Neutrophil (primary cell): Measurements from ENCODE around the gene QKI.
A peak's percentile ranks its signal among the peaks of the same experiment; 100 is the strongest.

Experiments
- H3K27ac ChIP-seq: fragments of 200-600 bp; sonication (generic); 2 replicates; pipeline ENCODE4 v1.5.1; 2016; ENCODE audit warnings: mild to moderate bottlenecking, moderate library complexity
- H3K27me3 ChIP-seq: fragments of 200-600 bp; sonication (generic); 2 replicates; pipeline ENCODE4 v1.6.0; 2016; ENCODE audit warnings: mild to moderate bottlenecking
- H3K36me3 ChIP-seq: fragments of 200-600 bp; sonication (generic); 2 replicates; pipeline ENCODE4 v1.5.1; 2017
- H3K4me1 ChIP-seq, 2 experiments: fragments of 200-600 bp in 1 of 2; sonication (generic) in 1 of 2; 1 replicate in 1 of 2; 2 replicates in 1 of 2; pipeline versions ENCODE4 v1.5.1 to v1.6.1; 2013 to 2016; ENCODE audit warnings: low read depth in 1 of 2, low read length in 1 of 2, mild to moderate bottlenecking in 1 of 2, moderate library complexity in 1 of 2; ENCODE audit not compliant: control insufficient read depth in 1 of 2, insufficient read depth in 1 of 2
- H3K4me3 ChIP-seq, 2 experiments: fragments of 200-600 bp in 1 of 2; sonication (generic) in 1 of 2; 1 replicate in 1 of 2; 2 replicates in 1 of 2; pipeline ENCODE4 v1.5.1; 2013 to 2016; ENCODE audit warnings: low read depth in 1 of 2, low read length in 1 of 2, mild to moderate bottlenecking in 1 of 2, moderate library complexity in 1 of 2
- H3K9me3 ChIP-seq: fragments of 200-600 bp; sonication (generic); 2 replicates; pipeline ENCODE4 v1.5.1; 2016
- CTCF ChIP-seq: fragments of 200-600 bp; sonication (generic); IDR thresholded peaks from 2 replicates; pipeline ENCODE4 v1.5.1; 2016; ENCODE audit warnings: antibody characterized with exemption

The QKI gene

GRCh38 chr6:163487606-163488005, 73.1 kb downstream of the QKI start:
- Histone ChIP-seq H3K9me3 (no peaks in the 10 kb centered on the region), H3K4me3 (no peak overlapping the region), H3K27ac (peak overlapping the region; percentile 1), H3K36me3 (no peaks in the 10 kb centered on the region), H3K27me3 (no peaks in the 10 kb centered on the region), H3K4me1 (peaks cover 29% of the 10 kb centered on the region in 2 experiments)
- TF ChIP-seq CTCF = no peak

- no peaks in the 10 kb centered on the region for H3K9me3 ChIP-seq
- no peaks in the 10 kb centered on the region for H3K36me3 ChIP-seq
- peaks cover 29% of the 10 kb centered on the region in 2 experiments for H3K4me1 ChIP-seq
- TF ChIP-seq CTCF = no peak
- H3K27ac ChIP-seq = no peak overlapping the region
- H3K4me3 ChIP-seq = no peak overlapping the region
- H3K27me3 ChIP-seq = no peaks in the 10 kb centered on the region
Observed at GRCh38 chr6:163489584-163489983, 75.1 kb downstream of the QKI start.

- Histone ChIP-seq H3K27ac (peak overlapping the region; percentile 1), H3K9me3 (no peaks in the 10 kb centered on the region), H3K36me3 (no peaks in the 10 kb centered on the region), H3K4me3 (no peak overlapping the region), H3K4me1 (peaks cover 19 to 21% of the 10 kb centered on the region in 2 experiments), H3K27me3 (no peaks in the 10 kb centered on the region)
- no peak for TF ChIP-seq CTCF
Observed at GRCh38 chr6:163490826-163491577, 76.5 kb downstream of the QKI start.

GRCh38 chr6:163491737-163492300, 77.3 kb downstream of the QKI start:
- TF ChIP-seq CTCF = no peak
- Histone ChIP-seq H3K4me1 (peaks cover 17 to 19% of the 10 kb centered on the region in 2 experiments), H3K27me3 (no peaks in the 10 kb centered on the region)

GRCh38 chr6:163494279-163494727, 79.8 kb downstream of the QKI start:
- no peak for TF ChIP-seq CTCF
- Histone ChIP-seq H3K9me3 (no peaks in the 10 kb centered on the region), H3K27ac (no peak overlapping the region), H3K4me1 (no peaks in the 10 kb centered on the region), H3K27me3 (no peaks in the 10 kb centered on the region), H3K4me3 (no peak overlapping the region), H3K36me3 (no peaks in the 10 kb centered on the region)

More at GRCh38 chr6:163491737-163492300, 77.3 kb downstream of the QKI start:
- Histone ChIP-seq H3K4me3 (no peak overlapping the region), H3K27ac (no peak overlapping the region), H3K9me3 (no peaks in the 10 kb centered on the region), H3K36me3 (no peaks in the 10 kb centered on the region)
